Peyer's patch (tissue), 4 donors: ENCODE measurements around the gene C9orf40. TPM values are rescaled to one million over a fixed set of nuclear protein-coding genes. Genes with fewer than 3 reads are reported as not detected.

ENCODE experiments used
- DNase-seq, 3 donors: peaks; one replicate each; pipeline ENCODE4 v3.0.0-alpha.2; 2017 to 2019
- H3K27ac ChIP-seq, 4 donors: fragments of 200-600 bp; sonication (generic); one replicate each; pipeline ENCODE4 v1.5.1; 2016 to 2019
- H3K27me3 ChIP-seq, 2 donors: fragments of 200-600 bp; sonication (generic); one replicate each; pipeline ENCODE4 v1.5.1; 2019
- H3K36me3 ChIP-seq, 3 donors: fragments of 200-600 bp; sonication (generic); one replicate each; pipeline ENCODE4 v1.5.1; 2016 to 2019
- H3K4me1 ChIP-seq, 4 donors: fragments of 200-600 bp; sonication (generic); one replicate each; pipeline ENCODE4 v1.5.1; 2016 to 2019
- H3K4me3 ChIP-seq, 4 donors: fragments of 200-600 bp; sonication (generic); 1 replicate in 3 of 4; 2 replicates in 1 of 4; pipeline ENCODE4 v1.5.1; 2016 to 2019; ENCODE audit warnings: mild to moderate bottlenecking in 1 of 4
- H3K9me3 ChIP-seq, 4 donors: fragments of 200-600 bp; sonication (generic); one replicate each; pipeline ENCODE4 v1.5.1; 2016 to 2019; ENCODE audit warnings: mild to moderate bottlenecking in 1 of 4
- CTCF ChIP-seq, 6 experiments: fragments of 450-650 bp in 4 of 6; fragments of 200-600 bp in 2 of 6; sonication (generic) in 1 of 6; IDR thresholded peaks; one replicate each; pipeline ENCODE4 v1.5.1; 2017 to 2019; ENCODE audit warnings: antibody characterized with exemption in 6 of 6, mild to moderate bottlenecking in 3 of 6, moderate library complexity in 1 of 6
- POLR2A ChIP-seq, 2 donors: fragments of 450-650 bp; IDR thresholded peaks; one replicate each; pipeline ENCODE4 v1.5.1; 2017; ENCODE audit warnings: antibody characterized with exemption in 2 of 2, mild to moderate bottlenecking in 2 of 2, moderate library complexity in 2 of 2
- total RNA-seq, 4 donors: library from RNA; depleted of rRNA; stranded (reverse); fragments of >200 nt; gene quantifications; one replicate each; pipeline ENCODE4 v1.1.0, GENCODE V29; 2016

C9orf40 gene
- total RNA-seq, 4 donors from 2014 or later: 8.3 to 22.2 (median 9.2) TPM

DNA sequence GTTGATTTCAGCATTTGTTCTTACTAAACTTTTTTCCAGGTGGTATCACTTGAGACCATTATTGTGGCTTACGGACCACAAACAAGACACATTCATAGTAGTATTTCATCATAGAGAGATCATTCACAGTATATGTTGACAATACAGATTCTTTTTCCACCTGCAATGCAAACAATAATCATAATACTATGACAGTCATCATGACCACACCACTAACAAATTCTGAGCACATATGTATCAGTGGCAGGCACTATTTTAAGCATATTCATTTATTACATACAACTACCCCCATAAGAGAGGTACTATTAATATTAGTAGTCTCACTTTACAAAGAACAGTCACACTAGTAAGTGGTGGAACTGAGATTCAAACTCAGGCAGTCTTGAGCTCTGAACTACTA lies 31.0 kb upstream of the C9orf40 start:
- no peaks in the 10 kb centered on the region for H3K27me3 ChIP-seq
- no peak for TF ChIP-seq POLR2A (IDR thresholded peaks at IDR 0.05)

GRCh38 chr9:74979844-74980243 lies 27.1 kb upstream of the C9orf40 start:
- Histone ChIP-seq H3K4me1 (no peaks in the 10 kb centered on the region), H3K27ac (no peak overlapping the region), H3K9me3 (no peaks in the 10 kb centered on the region), H3K4me3 (no peak overlapping the region), H3K36me3 (no peaks in the 10 kb centered on the region), H3K27me3 (no peaks in the 10 kb centered on the region)
- TF ChIP-seq CTCF (IDR thresholded peaks at IDR 0.05) (no peak), POLR2A (IDR thresholded peaks at IDR 0.05) (no peak)
- no peak for DNase-seq

More for the DNA sequence above, 31.0 kb upstream of the C9orf40 start:
- Histone ChIP-seq H3K36me3 (no peaks in the 10 kb centered on the region), H3K4me1 (no peaks in the 10 kb centered on the region), H3K9me3 (no peaks in the 10 kb centered on the region), H3K27ac (no peak overlapping the region), H3K4me3 (no peak overlapping the region)
- no peak for DNase-seq

DNA sequence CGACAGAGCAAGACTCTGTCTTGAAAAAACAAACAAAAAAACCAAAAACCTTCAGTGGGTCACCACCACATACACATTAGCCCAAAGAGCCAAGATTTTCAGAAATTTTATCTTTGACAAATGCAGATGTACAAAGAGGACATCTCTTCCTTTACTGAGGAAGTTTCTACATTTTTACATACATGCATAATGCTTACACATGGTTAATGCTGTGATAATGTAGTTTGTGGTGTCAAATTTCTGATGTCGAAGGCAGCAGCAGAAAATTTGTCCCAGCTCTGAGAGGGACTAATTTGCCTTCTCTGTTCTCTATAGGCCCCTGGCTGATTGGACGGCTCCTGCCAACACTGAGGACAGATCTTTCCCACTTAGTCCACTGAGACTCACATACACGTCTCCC lies 24.6 kb upstream of the C9orf40 start:
- Histone ChIP-seq H3K36me3 (no peaks in the 10 kb centered on the region), H3K4me3 (no peak overlapping the region), H3K27ac (no peak overlapping the region), H3K4me1 (no peaks in the 10 kb centered on the region), H3K27me3 (no peaks in the 10 kb centered on the region), H3K9me3 (no peaks in the 10 kb centered on the region)
- no peak for DNase-seq
- TF ChIP-seq CTCF (IDR thresholded peaks at IDR 0.05) (no peak), POLR2A (IDR thresholded peaks at IDR 0.05) (no peak)

GRCh38 chr9:74975538-74975937 lies 22.8 kb upstream of the C9orf40 start:
- Histone ChIP-seq H3K9me3 (no peaks in the 10 kb centered on the region), H3K27ac (no peak overlapping the region), H3K4me3 (no peak overlapping the region), H3K27me3 (no peaks in the 10 kb centered on the region), H3K36me3 (no peaks in the 10 kb centered on the region), H3K4me1 (no peaks in the 10 kb centered on the region)
- DNase-seq: no peak
- no peak for TF ChIP-seq CTCF (IDR thresholded peaks at IDR 0.05)
- TF ChIP-seq POLR2A (IDR thresholded peaks at IDR 0.05): no peak

DNA sequence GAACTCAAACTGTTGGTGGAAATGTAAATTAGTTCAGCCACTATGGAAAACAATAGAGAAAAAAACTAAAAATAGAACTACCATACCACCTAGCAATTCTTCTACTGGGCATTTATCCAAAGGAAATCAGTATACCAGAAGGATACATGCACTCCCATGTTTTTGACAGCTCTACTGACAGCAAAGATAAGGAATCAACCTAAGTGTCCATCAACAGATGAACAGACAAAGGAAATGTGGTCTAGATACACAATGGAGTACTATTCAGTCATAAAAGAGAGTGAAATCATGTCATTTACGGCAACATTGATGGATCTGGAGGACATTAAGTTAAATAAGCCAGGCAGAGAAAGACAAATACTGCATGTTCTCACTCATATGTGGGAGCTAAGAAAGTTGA lies 21.8 kb upstream of the C9orf40 start:
- TF ChIP-seq POLR2A (IDR thresholded peaks at IDR 0.05): no peak
- TF ChIP-seq CTCF (IDR thresholded peaks at IDR 0.05): no peak
- Histone ChIP-seq H3K36me3 (no peaks in the 10 kb centered on the region), H3K4me1 (no peaks in the 10 kb centered on the region), H3K9me3 (no peaks in the 10 kb centered on the region), H3K4me3 (no peak overlapping the region), H3K27ac (no peak overlapping the region), H3K27me3 (no peaks in the 10 kb centered on the region)
- no peak for DNase-seq

- DNase-seq: no peak
- Histone ChIP-seq H3K4me1 (no peaks in the 10 kb centered on the region), H3K36me3 (no peaks in the 10 kb centered on the region), H3K27me3 (no peaks in the 10 kb centered on the region), H3K27ac (no peak overlapping the region), H3K9me3 (no peaks in the 10 kb centered on the region), H3K4me3 (no peak overlapping the region)
- no peak for TF ChIP-seq CTCF (IDR thresholded peaks at IDR 0.05)
- TF ChIP-seq POLR2A (IDR thresholded peaks at IDR 0.05): no peak
These were observed 21.0 kb upstream of the C9orf40 start for GRCh38 chr9:74973714-74974113.
